Psoas muscle (tissue), 8 donors: Measurements from ENCODE around the gene DUSP18. TPM values are rescaled to one million over a fixed set of nuclear protein-coding genes. Genes with fewer than 3 reads are reported as not detected.

Source experiments
- ATAC-seq, 4 donors: fragments of 200-7000 bp; cut with Tn5 transposase; one replicate each; pipeline ENCODE4 v1.9.1; 2020; ENCODE audit warnings: moderate library complexity in 3 of 4, mild to moderate bottlenecking in 2 of 4
- DNase-seq, 2 donors: peaks; one replicate each; pipeline ENCODE4 v3.0.0-alpha.2; 2020
- H3K27ac ChIP-seq: fragments of 200-600 bp; one replicate; pipeline ENCODE4 v1.8.0; 2022
- H3K27me3 ChIP-seq, 3 donors: fragments of 200-600 bp in 1 of 3; one replicate each; pipeline versions ENCODE4 v1.6.1 to v1.8.0; 2013 to 2022; ENCODE audit warnings: low read length in 2 of 3, mild to moderate bottlenecking in 2 of 3, moderate library complexity in 1 of 3; ENCODE audit not compliant: insufficient read depth in 3 of 3
- H3K36me3 ChIP-seq, 2 donors: fragments of 200-600 bp in 1 of 2; one replicate each; pipeline versions ENCODE4 v1.6.1 to v1.8.0; 2013 to 2022; ENCODE audit warnings: low read depth in 1 of 2, mild to moderate bottlenecking in 1 of 2, moderate library complexity in 1 of 2; ENCODE audit not compliant: insufficient read depth in 1 of 2
- H3K4me1 ChIP-seq: fragments of 200-600 bp; one replicate; pipeline ENCODE4 v1.8.0; 2022
- H3K4me3 ChIP-seq: fragments of 200-600 bp; one replicate; pipeline ENCODE4 v1.8.0; 2022; ENCODE audit warnings: mild to moderate bottlenecking
- H3K9me3 ChIP-seq: fragments of 200-600 bp; one replicate; pipeline ENCODE4 v1.8.0; 2022
- CTCF ChIP-seq: fragments of 200-600 bp; IDR thresholded peaks from one replicate; pipeline ENCODE4 v1.8.0; 2022; ENCODE audit warnings: antibody characterized with exemption
- WGBS, 3 donors: extraction: QIAGEN DNeasy Blood & Tissue Kit; methylation state at CpG; one replicate each; pipeline versions ENCODE4 v1.1.6 to v1.1.7; 2013; 5-methylcytosine and 5-hydroxymethylcytosine counted together
- intact Hi-C, 2 donors: fragments of 100-400 bp; cut with DNase I; formaldehyde crosslinking; loops; one replicate each; pipeline versions ENCODE4 v1.11.0 to v1.14.2; 2022
- polyA plus RNA-seq, 3 donors: library from polyadenylated mRNA; stranded (reverse); fragments of 200-250 nt; gene quantifications; one replicate each; pipeline ENCODE4 v1.2.3, GENCODE V29; 2013
- total RNA-seq, 4 donors: library from RNA; stranded (reverse); fragmentation: NEBNext Ultra II Directional in 2 of 4; extraction: Animal tissue kit (Norgen Biotek cat#: 25700) in 2 of 4; gene quantifications; one replicate each; pipeline versions ENCODE4 v1.2.1 to v1.2.4, GENCODE V29; 2021 to 2023
- donor health status: healthy with polysubstance abuse.
- donor health status: DM: no; HTN: no; CAD: no; lungs with moderate emphysema.
- donor health status: Bipolar disorder and iron deficiency.
- donor health status: healthy.
- donor health status: DM: yes; HTN: yes; CAD: no.
- donor health status: DM: no; HTN: no; CAD: no.
- donor health status: DM: no; HTN: no; CAD: no.
- donor health status: DM: yes; HTN: yes; CAD: no.

Gene DUSP18
- total and polyA plus RNA-seq, 7 donors: 0.65 to 3.8 (median 1.3) TPM

- no peaks in the 10 kb centered on the region for H3K27me3 ChIP-seq
- no peak overlapping the region for H3K27ac ChIP-seq
- no peak overlapping the region for H3K4me3 ChIP-seq
- intact Hi-C loops: no loop called here
- H3K4me1 ChIP-seq: no peaks in the 10 kb centered on the region
- no peaks in the 10 kb centered on the region for H3K9me3 ChIP-seq
- peaks cover 0 to 32% of the 10 kb centered on the region in 2 donors for H3K36me3 ChIP-seq
- DNase-seq: no peak
- ATAC-seq: no peak
- TF ChIP-seq CTCF: no peak
These were observed 52.8 kb downstream of the DUSP18 start for GRCh38 chr22:30614879-30615278.

- peaks cover 0 to 32% of the 10 kb centered on the region in 2 donors for H3K36me3 ChIP-seq
- peak in 1 of 2 donors; percentile 19 for DNase-seq
- no peak overlapping the region for H3K4me3 ChIP-seq
- no peaks in the 10 kb centered on the region for H3K27me3 ChIP-seq
- WGBS, 3 donors: 90 to 95% (median 93%) methylated on average over 7 of the region's 7 CpGs
- no peaks in the 10 kb centered on the region for H3K9me3 ChIP-seq
- no peak for ATAC-seq
- intact Hi-C loops: no loop called here
- no peaks in the 10 kb centered on the region for H3K4me1 ChIP-seq
- H3K27ac ChIP-seq: no peak overlapping the region
- TF ChIP-seq CTCF: no peak
These were observed 53.4 kb downstream of the DUSP18 start for GRCh38 chr22:30614268-30614667.

DNA sequence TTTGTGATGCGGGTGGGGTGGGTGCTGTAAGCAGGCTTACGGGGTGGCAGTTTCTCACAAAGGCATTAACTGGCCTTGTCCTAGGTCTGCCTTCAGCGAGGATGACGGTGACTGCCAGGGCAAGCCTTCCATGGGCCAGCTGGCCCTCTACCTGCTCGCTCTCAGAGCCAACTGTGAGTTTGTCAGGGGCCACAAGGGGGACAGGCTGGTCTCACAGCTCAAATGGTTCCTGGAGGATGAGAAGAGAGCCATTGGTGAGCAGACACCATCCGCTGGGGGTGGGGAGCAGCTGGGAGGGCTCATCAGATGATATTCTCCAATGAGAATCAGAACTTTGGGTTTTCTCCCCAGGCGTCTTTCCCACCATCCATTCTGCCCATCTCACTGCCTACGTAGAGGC lies 54.9 kb downstream of the DUSP18 start:
- Histone ChIP-seq H3K27me3 (no peaks in the 10 kb centered on the region), H3K4me3 (no peak overlapping the region), H3K9me3 (no peaks in the 10 kb centered on the region), H3K4me1 (peaks cover 15% of the 10 kb centered on the region), H3K27ac (no peak overlapping the region), H3K36me3 (peaks cover 0 to 28% of the 10 kb centered on the region in 2 donors)
- ATAC-seq (no peak), DNase-seq (peak in 1 of 2 donors; percentile 19)
- no peak for TF ChIP-seq CTCF
- intact Hi-C loops: no loop called here
- 82 to 85% (median 84%) methylated on average over 8 of the region's 8 CpGs for WGBS, 3 donors

Other genes with a start within 250 kb of the DUSP18 start
- gene MTFP1, start 242.1 kb downstream of the DUSP18 start, total RNA-seq: 10 to 100 TPM in 3 of 4 donors, 1 to 10 TPM in 1; 4.3 to 68.7 (median 17.7) TPM
- 100 to 1,000 TPM in 1 of 3 donors, 10 to 100 TPM in 2; 50.8 to 156 (median 71.3) TPM for gene MTFP1, start 242.1 kb downstream of the DUSP18 start, polyA plus RNA-seq
- gene SEC14L3, start 195.9 kb downstream of the DUSP18 start, total RNA-seq: not detected
- gene SEC14L3, start 195.9 kb downstream of the DUSP18 start, polyA plus RNA-seq: under 1 TPM in 1 of 3 donors, not detected in 2; 0.04 TPM
- gene SEC14L4, start 162.2 kb downstream of the DUSP18 start, total RNA-seq: not detected
- under 1 TPM in 2 of 3 donors, not detected in 1; 0.01 to 0.07 TPM for gene SEC14L4, start 162.2 kb downstream of the DUSP18 start, polyA plus RNA-seq
- gene SEC14L6, start 121.1 kb downstream of the DUSP18 start, total RNA-seq: not detected
- gene SEC14L6, start 121.1 kb downstream of the DUSP18 start, polyA plus RNA-seq: not detected
- 1 to 10 TPM in 3 of 4 donors, under 1 TPM in 1; 0.80 to 2.7 (median 1.3) TPM for gene GAL3ST1, start 93.2 kb downstream of the DUSP18 start, total RNA-seq
- under 1 TPM; 0.21 to 0.63 (median 0.39) TPM for gene GAL3ST1, start 93.2 kb downstream of the DUSP18 start, polyA plus RNA-seq
- gene PES1, start 76.0 kb downstream of the DUSP18 start, total RNA-seq: 10 to 100 TPM; 32.8 to 74.8 (median 63.7) TPM
- gene PES1, start 76.0 kb downstream of the DUSP18 start, polyA plus RNA-seq: 100 to 1,000 TPM in 1 of 3 donors, 10 to 100 TPM in 2; 55.9 to 100 (median 69.4) TPM
- gene TCN2, start 60.7 kb downstream of the DUSP18 start, total RNA-seq: 10 to 100 TPM in 1 of 4 donors, 1 to 10 TPM in 3; 5.5 to 11.7 (median 9.0) TPM
- 1 to 10 TPM; 5.9 to 9.9 (median 7.0) TPM for gene TCN2, start 60.7 kb downstream of the DUSP18 start, polyA plus RNA-seq
- gene SLC35E4, start 32.1 kb downstream of the DUSP18 start, total RNA-seq: 10 to 100 TPM in 1 of 4 donors, 1 to 10 TPM in 3; 5.8 to 11.5 (median 7.2) TPM
- gene SLC35E4, start 32.1 kb downstream of the DUSP18 start, polyA plus RNA-seq: 10 to 100 TPM in 1 of 3 donors, 1 to 10 TPM in 2; 2.6 to 11.0 (median 6.8) TPM
- gene OSBP2, start 27.0 kb upstream of the DUSP18 start, total RNA-seq: 1 to 10 TPM; 2.5 to 8.2 (median 3.3) TPM
- gene OSBP2, start 27.0 kb upstream of the DUSP18 start, polyA plus RNA-seq: 1 to 10 TPM in 2 of 3 donors, under 1 TPM in 1; 0.27 to 1.7 (median 1.4) TPM